HepG2 (cell line): ENCODE measurements around the gene FBXO41. TPM values are rescaled to one million over a fixed set of nuclear protein-coding genes. Genes with fewer than 3 reads are reported as not detected.

Experiments
- ATF7-NPFF ChIP-seq: sonication (generic); formaldehyde crosslinking; IDR thresholded peaks from 2 replicates; pipeline ENCODE4 v1.8.1; 2023; ENCODE audit warnings: mild to moderate bottlenecking, low read depth, missing genetic modification reagents, moderate library complexity
- CHCHD3 ChIP-seq: sonication (generic); formaldehyde crosslinking; IDR thresholded peaks from 2 replicates; pipeline ENCODE4 v1.8.0; 2022; ENCODE audit warnings: mild to moderate bottlenecking, missing genetic modification reagents, moderate library complexity
- CHD2 ChIP-seq: IDR thresholded peaks from 2 replicates; pipeline ENCODE4 v1.6.1; 2011; ENCODE audit warnings: low read depth, low read length, improper control_type of control experiment
- MED13 ChIP-seq: sonication (generic); formaldehyde crosslinking; IDR thresholded peaks from 2 replicates; pipeline ENCODE4 v1.5.0; 2020; ENCODE audit warnings: missing genetic modification reagents
- MIER2 ChIP-seq: IDR thresholded peaks from 2 replicates; pipeline ENCODE4 v1.6.1; 2016; ENCODE audit warnings: missing biosample characterization, missing genetic modification reagents
- PHF8 ChIP-seq: sonication (generic); formaldehyde crosslinking; IDR thresholded peaks from 2 replicates; pipeline ENCODE4 v1.5.0; 2020; ENCODE audit warnings: missing genetic modification reagents
- REL ChIP-seq: sonication (generic); formaldehyde crosslinking; conservative IDR thresholded peaks from 2 replicates; pipeline ENCODE4 v1.8.0; 2022; ENCODE audit warnings: mild to moderate bottlenecking, missing genetic modification reagents, moderate library complexity
- SALL2 ChIP-seq: sonication (generic); formaldehyde crosslinking; IDR thresholded peaks from 2 replicates; pipeline ENCODE4 v1.8.1; 2023; ENCODE audit warnings: mild to moderate bottlenecking, missing genetic modification reagents, inconsistent platforms
- SUZ12 ChIP-seq: fragments of 150-350 bp; IDR thresholded peaks from 2 replicates; pipeline ENCODE4 v1.6.1; 2014; ENCODE audit warnings: low read depth, low read length
- U2AF2 ChIP-seq: fragments of 200-400 bp; formaldehyde crosslinking; IDR thresholded peaks from 2 replicates; pipeline ENCODE4 v1.6.1; 2017; ENCODE audit warnings: low read depth, mild to moderate bottlenecking, low read length
- ZNF124 ChIP-seq: sonication (generic); formaldehyde crosslinking; IDR thresholded peaks from 2 replicates; pipeline ENCODE4 v1.4.0; 2020; ENCODE audit warnings: missing genetic modification reagents
- ZNF205 ChIP-seq: IDR thresholded peaks from 2 replicates; pipeline ENCODE4 v1.6.1; 2018; ENCODE audit warnings: missing biosample characterization, missing genetic modification reagents
- ZNF224 ChIP-seq: sonication (generic); formaldehyde crosslinking; IDR thresholded peaks from 2 replicates; pipeline ENCODE4 v1.5.0; 2020; ENCODE audit warnings: mild to moderate bottlenecking, missing genetic modification reagents
- ZNF556 ChIP-seq: sonication (generic); formaldehyde crosslinking; IDR thresholded peaks from 2 replicates; pipeline ENCODE4 v1.4.0; 2020; ENCODE audit warnings: mild to moderate bottlenecking, missing genetic modification reagents, borderline replicate concordance
- ZNF616 ChIP-seq: sonication (generic); formaldehyde crosslinking; IDR thresholded peaks from 2 replicates; pipeline ENCODE4 v1.5.0; 2020; ENCODE audit warnings: low read depth, mild to moderate bottlenecking, missing genetic modification reagents
- ZNF749 ChIP-seq: sonication (generic); formaldehyde crosslinking; IDR thresholded peaks from 2 replicates; pipeline ENCODE4 v1.8.0; 2022; ENCODE audit warnings: mild to moderate bottlenecking, missing genetic modification reagents, moderate library complexity, borderline replicate concordance
- ZNF773 ChIP-seq: sonication (generic); formaldehyde crosslinking; IDR thresholded peaks from 2 replicates; pipeline ENCODE4 v1.4.0; 2020; ENCODE audit warnings: missing genetic modification reagents, borderline replicate concordance
- ZNF777 ChIP-seq: sonication (generic); formaldehyde crosslinking; IDR thresholded peaks from 2 replicates; pipeline ENCODE4 v1.4.0; 2020; ENCODE audit warnings: missing genetic modification reagents
- ZNF83 ChIP-seq: sonication (generic); formaldehyde crosslinking; IDR thresholded peaks from 2 replicates; pipeline ENCODE4 v1.4.0; 2020; ENCODE audit warnings: missing genetic modification reagents, mild to moderate bottlenecking, borderline replicate concordance
- polyA plus RNA-seq, 8 experiments: library from polyadenylated mRNA; depleted of rRNA in 3 of 8; stranded (reverse) in 7 of 8; unstranded in 1 of 8; fragments of >200 nt; fragmentation: Illumina TruSeq in 4 of 8; extraction: Trizol in 4 of 8; gene quantifications; 2 replicates each; pipeline versions ENCODE4 v1.2.1 to v1.2.3, GENCODE V29; 2011 to 2016; ENCODE audit warnings: low read depth in 4 of 8, missing spikeins in 1 of 8, mixed read lengths in 1 of 8; ENCODE audit not compliant: insufficient read depth in 1 of 8
- total RNA-seq, 5 experiments: library from RNA; depleted of rRNA; stranded (reverse); fragments of >200 nt; fragmentation: Illumina TruSeq; extraction: Trizol; gene quantifications; 2 replicates each; pipeline ENCODE4 v1.2.3, GENCODE V29; 2016; ENCODE audit warnings: low read depth in 1 of 5
- TF ChIP-seq, protein P1 (sequence below): sonication (generic); formaldehyde crosslinking; IDR thresholded peaks from 2 replicates; pipeline ENCODE4 v1.5.0; 2020; ENCODE audit warnings: mild to moderate bottlenecking, missing genetic modification reagents
- TF ChIP-seq, protein P2 (sequence below), 2 experiments: sonication (generic) in 1 of 2; formaldehyde crosslinking in 1 of 2; IDR thresholded peaks; 2 replicates each; pipeline versions ENCODE4 v1.4.0 to v1.6.1; 2016 to 2020; ENCODE audit warnings: borderline replicate concordance in 1 of 2, low read depth in 1 of 2, mild to moderate bottlenecking in 1 of 2, missing genetic modification reagents in 1 of 2
- TF ChIP-seq, protein P3 (sequence below): sonication (generic); formaldehyde crosslinking; IDR thresholded peaks from 2 replicates; pipeline ENCODE4 v1.8.0; 2022; ENCODE audit warnings: missing genetic modification reagents, low read depth, mild to moderate bottlenecking, borderline replicate concordance
- TF ChIP-seq, protein P4 (sequence below): sonication (generic); formaldehyde crosslinking; IDR thresholded peaks from 2 replicates; pipeline ENCODE4 v1.8.0; 2022; ENCODE audit warnings: mild to moderate bottlenecking, missing genetic modification reagents

FBXO41 gene
- total and polyA plus RNA-seq, 2 of the 13 experiments (the other 11 are each of a cell fraction or from before 2014, with no cell fraction given), result 4.2 to 10.3 TPM

DNA sequence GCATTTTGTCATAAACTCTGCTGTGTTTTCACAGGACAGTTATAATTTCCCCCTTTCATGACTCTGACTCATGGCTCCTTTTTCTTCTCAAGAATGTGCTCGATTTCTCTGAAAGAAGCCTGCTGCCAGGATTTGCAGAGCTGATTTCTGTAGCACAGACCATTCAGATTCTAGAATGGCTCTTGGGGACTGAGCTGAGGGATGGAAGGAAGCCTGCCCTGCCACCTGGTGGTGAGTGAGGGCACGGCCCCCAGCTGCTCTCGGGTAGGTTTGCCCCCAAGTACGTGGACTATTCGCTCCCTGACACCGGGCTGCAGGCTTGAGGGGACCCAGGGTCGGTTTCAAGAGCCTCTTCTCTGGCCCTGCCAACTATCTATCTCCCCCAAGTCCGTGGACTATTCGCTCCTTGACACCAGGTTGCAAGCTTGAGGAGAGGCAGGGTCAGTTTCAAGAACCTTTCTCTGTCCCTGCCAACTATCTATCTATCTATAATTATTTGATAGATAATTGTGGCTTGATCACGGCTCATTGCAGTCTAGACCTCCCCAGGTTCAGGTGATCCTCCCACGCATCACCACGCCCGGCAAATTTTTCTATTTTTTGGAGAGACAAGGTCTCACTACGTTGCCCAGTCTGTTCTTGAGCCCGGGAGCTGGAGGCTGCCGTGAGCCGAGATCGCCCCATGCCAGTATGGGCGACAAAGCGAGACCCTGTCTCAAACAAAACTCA, 71.7 kb downstream of the FBXO41 start (continued):
- TF ChIP-seq, protein P1, sequence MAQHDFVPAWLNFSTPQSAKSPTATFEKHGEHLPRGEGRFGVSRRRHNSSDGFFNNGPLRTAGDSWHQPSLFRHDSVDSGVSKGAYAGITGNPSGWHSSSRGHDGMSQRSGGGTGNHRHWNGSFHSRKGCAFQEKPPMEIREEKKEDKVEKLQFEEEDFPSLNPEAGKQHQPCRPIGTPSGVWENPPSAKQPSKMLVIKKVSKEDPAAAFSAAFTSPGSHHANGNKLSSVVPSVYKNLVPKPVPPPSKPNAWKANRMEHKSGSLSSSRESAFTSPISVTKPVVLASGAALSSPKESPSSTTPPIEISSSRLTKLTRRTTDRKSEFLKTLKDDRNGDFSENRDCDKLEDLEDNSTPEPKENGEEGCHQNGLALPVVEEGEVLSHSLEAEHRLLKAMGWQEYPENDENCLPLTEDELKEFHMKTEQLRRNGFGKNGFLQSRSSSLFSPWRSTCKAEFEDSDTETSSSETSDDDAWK (CRISPR knock-in tag), result no peak
- TF ChIP-seq CHCHD3 (CRISPR knock-in tag), result no peak; the same call in 1 of the 2 replicates
- TF ChIP-seq ZNF124 (CRISPR knock-in tag), result peak; percentile 40; the same call in 1 of the 2 replicates
- no peak for TF ChIP-seq REL (CRISPR knock-in tag)
- TF ChIP-seq ZNF773, result 0 out of 2 replicates have a peak, but pooled peaks have one; percentile 73
- TF ChIP-seq, protein P2, sequence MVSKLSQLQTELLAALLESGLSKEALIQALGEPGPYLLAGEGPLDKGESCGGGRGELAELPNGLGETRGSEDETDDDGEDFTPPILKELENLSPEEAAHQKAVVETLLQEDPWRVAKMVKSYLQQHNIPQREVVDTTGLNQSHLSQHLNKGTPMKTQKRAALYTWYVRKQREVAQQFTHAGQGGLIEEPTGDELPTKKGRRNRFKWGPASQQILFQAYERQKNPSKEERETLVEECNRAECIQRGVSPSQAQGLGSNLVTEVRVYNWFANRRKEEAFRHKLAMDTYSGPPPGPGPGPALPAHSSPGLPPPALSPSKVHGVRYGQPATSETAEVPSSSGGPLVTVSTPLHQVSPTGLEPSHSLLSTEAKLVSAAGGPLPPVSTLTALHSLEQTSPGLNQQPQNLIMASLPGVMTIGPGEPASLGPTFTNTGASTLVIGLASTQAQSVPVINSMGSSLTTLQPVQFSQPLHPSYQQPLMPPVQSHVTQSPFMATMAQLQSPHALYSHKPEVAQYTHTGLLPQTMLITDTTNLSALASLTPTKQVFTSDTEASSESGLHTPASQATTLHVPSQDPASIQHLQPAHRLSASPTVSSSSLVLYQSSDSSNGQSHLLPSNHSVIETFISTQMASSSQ (IDR thresholded peaks at IDR 0.05; ENCODE audit: low read depth), result no peak
- TF ChIP-seq, protein P2 (CRISPR knock-in tag; IDR thresholded peaks at IDR 0.05; ENCODE audit: borderline replicate concordance), result 0 out of 2 replicates have a peak, but pooled peaks have one; percentile 10
- peak; percentile 44; the same call in 1 of the 2 replicates for TF ChIP-seq ZNF777 (CRISPR knock-in tag)
- TF ChIP-seq CHD2, result no peak
- peak; percentile 74 for TF ChIP-seq ZNF205
- no peak for TF ChIP-seq MED13 (CRISPR knock-in tag)
- no peak for TF ChIP-seq ZNF749 (CRISPR knock-in tag)
- TF ChIP-seq SUZ12, result no peak
- 0 out of 2 replicates have a peak, but pooled peaks have one; percentile 45 for TF ChIP-seq ZNF83
- TF ChIP-seq, protein P3, sequence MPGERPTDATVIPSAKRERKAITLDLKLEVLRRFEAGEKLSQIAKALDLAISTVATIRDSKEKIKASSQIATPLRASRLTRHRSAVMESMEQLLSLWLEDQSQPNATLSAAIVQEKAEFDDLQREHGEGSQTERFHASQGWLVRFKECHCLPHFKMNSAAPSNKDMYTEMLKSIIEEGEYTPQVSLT (CRISPR knock-in tag), result peak; percentile 31; the same call in 1 of the 2 replicates
- TF ChIP-seq, protein P4, sequence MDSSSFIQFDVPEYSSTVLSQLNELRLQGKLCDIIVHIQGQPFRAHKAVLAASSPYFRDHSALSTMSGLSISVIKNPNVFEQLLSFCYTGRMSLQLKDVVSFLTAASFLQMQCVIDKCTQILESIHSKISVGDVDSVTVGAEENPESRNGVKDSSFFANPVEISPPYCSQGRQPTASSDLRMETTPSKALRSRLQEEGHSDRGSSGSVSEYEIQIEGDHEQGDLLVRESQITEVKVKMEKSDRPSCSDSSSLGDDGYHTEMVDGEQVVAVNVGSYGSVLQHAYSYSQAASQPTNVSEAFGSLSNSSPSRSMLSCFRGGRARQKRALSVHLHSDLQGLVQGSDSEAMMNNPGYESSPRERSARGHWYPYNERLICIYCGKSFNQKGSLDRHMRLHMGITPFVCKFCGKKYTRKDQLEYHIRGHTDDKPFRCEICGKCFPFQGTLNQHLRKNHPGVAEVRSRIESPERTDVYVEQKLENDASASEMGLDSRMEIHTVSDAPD, result no peak
- TF ChIP-seq ZNF616 (CRISPR knock-in tag), result no peak
- 0 out of 2 replicates have a peak, but pooled peaks have one; percentile 31 for TF ChIP-seq ZNF556 (CRISPR knock-in tag)
- TF ChIP-seq MIER2 (CRISPR knock-in tag), result no peak
- TF ChIP-seq U2AF2, result no peak
- no peak for TF ChIP-seq SALL2 (CRISPR knock-in tag)
- TF ChIP-seq ATF7-NPFF (CRISPR knock-in tag), result no peak; the same call in 1 of the 2 replicates
- no peak for TF ChIP-seq PHF8
- TF ChIP-seq ZNF224 (CRISPR knock-in tag), result no peak
